B cell (primary cell): Measurements from ENCODE around the gene AGPAT3.

Experiments
- CTCF ChIP-seq: fragments of 200-600 bp; IDR thresholded peaks from one replicate; pipeline ENCODE4 v1.8.0; 2022; ENCODE audit warnings: antibody characterized with exemption, mild to moderate bottlenecking
- EZH2 ChIP-seq: IDR thresholded peaks from 2 replicates; pipeline ENCODE4 v1.6.1; 2012; ENCODE audit warnings: borderline replicate concordance, low read depth, mild to moderate bottlenecking, moderate library complexity, low read length; ENCODE audit not compliant: insufficient read depth, poor library complexity, severe bottlenecking

GRCh38 chr21:43927591-43928221, 62.7 kb downstream of the AGPAT3 start:
- TF ChIP-seq CTCF = no peak
- TF ChIP-seq EZH2 = no peak
